ENCODE measurements around the gene MED10. TPM values are rescaled to one million over a fixed set of nuclear protein-coding genes. Genes with fewer than 3 reads are reported as not detected.
A peak's percentile ranks its signal among the peaks of the same experiment; 100 is the strongest.

Gene MED10
- 17.6 TPM for total RNA-seq

GRCh38 chr5:6377905-6378765 is at the start of gene MED10:
MED10 (minus strand) TSS chr5:6378547; CDS start chr5:6378483, 64 bp downstream.
- DNase-seq = peak; percentile 93

DNA sequence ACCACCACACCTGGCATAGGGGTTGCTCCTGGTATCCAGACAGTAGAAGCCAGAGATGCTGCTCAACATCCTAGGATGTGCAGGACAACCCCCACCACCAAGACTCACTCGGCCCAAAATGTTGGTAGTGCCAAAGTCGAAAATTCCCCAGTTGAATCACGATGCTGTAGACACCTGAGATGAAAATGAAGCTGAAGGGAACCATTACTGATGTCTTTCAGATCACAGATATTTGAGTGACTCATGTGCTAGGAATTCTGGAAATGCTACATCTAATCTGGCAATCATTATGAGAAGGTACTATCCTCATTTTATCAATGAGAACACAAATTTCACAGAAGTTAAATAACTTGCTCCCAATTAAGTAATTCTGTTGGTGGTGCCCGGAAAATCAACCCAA is 49.3 kb upstream of the MED10 start:
- DNase-seq = no peak

DNA sequence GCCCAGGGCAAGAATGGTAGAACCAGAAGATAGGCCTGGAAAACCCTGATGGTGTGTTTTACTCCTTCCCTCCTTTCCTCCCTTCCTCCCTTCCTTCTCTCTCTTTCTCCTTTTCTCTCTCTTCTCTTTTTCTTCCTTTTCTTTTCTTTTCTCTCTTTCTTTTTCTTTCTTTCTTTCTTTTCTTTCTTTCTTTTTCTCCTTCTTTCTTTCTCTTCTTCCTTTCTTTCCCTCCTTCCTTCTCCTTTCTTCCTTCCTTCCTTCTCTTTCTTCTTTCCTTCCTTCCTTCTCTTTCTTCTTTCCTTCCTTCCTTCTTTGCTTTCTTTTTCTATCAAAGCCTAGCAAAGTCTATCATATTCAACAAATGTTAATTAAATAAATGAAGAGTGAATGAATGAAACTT is 46.4 kb upstream of the MED10 start:
- no peak for DNase-seq

- no peak for DNase-seq
Observed at GRCh38 chr5:6424110-6424659, 45.8 kb upstream of the MED10 start.

DNA sequence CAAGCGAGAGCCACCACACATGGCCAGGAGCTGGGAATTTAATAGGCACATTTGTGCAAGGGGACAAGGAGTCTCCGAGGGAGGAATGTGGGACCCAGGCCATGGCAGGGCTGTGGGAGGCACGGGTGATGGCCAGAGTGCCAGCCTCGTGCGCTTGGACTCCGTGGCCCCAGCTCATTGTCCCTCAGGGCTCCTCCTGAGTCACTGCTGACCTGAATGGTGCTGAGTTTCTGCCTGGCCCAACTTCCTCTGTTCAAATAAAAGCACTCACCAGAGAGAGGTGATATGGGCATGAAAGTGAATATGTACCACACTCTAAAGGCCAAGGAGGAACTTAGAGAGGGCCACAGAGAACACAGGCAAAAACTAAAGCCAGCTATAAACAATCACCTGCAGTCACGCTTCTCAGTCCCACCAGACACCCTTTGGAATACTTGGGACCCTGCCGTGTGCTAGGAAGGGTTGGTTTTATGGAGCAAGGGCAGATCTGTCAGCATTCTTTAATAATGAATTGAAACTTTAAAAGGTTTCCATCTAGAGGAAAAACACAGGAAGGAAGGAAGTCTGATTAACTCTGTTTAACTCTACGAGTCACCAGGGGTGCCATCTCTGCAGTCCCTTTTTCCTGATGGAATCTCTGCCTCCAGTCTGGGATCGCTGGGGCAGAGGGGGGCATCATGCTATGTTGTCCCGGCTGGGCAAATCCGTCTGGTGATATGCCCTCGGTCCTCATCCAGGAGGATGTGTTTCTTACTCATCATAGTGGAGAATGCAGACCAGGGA is 45.2 kb upstream of the MED10 start:
- no peak for DNase-seq

GRCh38 chr5:6419340-6419852 is 41.0 kb upstream of the MED10 start:
- DNase-seq = no peak

GRCh38 chr5:6418679-6419276 is 40.4 kb upstream of the MED10 start:
- DNase-seq = no peak

- no peak for DNase-seq
Observed at GRCh38 chr5:6417657-6418056, 39.3 kb upstream of the MED10 start.

DNA sequence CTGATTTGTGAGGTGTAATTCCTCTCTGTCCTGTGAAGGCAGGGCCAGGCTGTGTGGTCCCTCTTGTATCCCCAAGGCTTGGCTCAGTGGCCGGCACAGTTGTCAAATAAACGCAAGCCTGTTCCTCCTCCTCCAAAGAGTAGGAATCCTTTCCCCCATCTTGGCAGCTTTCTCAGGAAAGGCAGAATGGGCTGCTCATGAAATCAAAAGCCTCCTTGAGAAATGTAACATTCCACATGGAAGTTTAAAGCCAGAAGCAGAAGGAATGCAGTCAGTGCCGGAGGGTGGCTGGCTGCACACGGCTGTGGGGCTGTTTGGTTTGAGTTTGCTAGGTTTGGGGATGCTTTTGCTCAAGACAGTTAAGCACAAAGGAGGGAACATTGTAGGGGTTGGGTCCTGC is 34.5 kb upstream of the MED10 start:
- DNase-seq = no peak

DNA sequence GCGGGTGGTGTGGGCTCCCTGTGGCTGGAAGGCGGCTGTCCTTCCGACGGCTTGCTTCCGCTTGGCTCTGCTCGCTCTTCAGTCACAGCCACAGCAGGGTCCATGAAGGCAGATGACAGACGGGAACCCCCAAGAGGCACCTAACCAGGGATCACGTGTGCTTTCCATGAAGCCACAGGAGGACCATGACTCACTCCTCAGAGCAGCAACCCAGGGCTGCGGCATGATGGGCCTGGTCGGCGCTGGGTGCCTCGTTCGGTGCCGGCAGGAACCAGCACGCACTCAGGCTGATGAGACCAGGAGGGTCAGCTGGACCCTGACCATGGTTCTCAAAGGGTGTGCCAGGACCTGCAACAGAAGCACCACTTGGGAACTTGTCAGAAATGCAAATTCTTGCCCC is 32.8 kb upstream of the MED10 start:
- no peak for DNase-seq

- DNase-seq = peak; percentile 34
Observed at GRCh38 chr5:6410421-6410820, 32.1 kb upstream of the MED10 start.

DNA sequence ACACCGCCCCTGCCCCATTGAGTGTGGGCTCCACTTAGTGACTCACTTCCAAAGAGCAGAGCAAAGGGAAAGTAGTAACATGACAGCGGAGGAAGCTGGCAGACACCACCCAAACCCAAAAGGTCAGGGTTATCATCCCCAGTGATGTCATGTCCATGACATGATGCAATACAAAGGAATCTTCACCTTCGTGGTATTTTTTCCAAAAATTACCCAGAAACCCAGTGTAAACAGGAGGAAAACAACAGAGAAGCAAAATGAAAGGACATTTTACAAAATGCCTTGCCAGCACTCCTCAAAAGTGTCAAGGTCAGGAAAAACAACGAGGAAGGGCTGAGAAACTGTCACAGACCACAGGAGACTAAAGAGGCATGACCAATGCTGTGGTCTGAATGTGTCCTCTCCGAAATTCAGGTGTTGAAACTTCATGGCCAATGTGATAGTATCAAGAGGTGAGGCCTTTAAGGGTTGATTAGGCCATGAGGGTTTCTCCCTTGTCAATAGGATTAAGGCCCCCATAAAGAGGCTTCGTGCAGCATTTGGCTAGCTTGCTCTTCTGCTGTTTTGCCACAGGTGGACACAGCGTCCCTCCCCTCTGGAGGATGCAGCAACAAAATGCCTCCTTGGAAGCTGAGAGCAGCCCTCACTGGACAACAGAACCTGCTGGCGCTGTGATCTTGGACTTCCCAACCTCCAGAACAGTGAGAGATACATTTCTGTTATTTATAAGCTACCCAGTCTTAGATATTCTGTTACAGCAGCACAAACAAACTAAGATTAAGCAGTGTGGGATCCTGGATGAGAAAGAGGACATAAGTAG is 30.5 kb upstream of the MED10 start:
- no peak for DNase-seq

GRCh38 chr5:6408260-6408596 is 29.9 kb upstream of the MED10 start:
- DNase-seq = no peak

- DNase-seq = no peak
Observed at GRCh38 chr5:6407558-6408259, 29.4 kb upstream of the MED10 start.

DNA sequence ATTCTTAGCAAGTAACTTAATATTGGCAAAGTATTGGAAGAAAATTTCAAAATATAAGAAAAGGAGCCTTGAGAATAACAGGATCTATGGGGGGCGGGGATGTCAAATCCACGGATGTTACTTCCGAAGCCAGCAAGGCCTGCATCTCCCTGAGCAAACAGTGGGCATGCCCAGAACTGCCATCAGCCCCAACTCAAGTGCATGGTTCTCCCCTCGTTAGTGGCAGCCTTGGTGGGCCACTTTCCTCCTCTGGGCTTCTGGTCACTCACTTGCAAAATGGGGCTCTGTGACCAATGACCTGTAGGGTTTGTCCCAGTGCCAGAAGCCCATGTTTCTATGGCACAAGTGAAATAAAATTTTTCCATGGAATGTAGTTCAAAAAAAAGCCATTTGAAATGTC is 27.2 kb upstream of the MED10 start:
- no peak for DNase-seq

DNA sequence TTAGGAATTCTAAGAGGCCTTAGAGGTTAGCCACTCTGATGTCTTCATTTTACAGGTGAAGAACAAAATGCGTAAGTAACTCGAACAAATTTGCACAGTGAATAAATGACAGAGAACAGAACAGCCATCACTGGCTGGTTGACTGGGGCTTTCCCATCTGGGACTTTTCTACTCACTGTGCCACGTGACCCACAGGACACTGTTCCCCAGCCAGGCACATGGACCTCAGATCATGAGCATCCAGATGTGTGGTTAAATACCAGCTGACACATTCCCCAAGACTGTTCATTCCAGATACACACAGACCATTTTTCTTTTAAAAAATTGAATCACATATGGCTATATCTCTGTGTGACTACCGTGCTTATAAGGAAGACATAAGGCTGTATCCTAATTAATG is 25.8 kb upstream of the MED10 start:
- no peak for DNase-seq

DNA sequence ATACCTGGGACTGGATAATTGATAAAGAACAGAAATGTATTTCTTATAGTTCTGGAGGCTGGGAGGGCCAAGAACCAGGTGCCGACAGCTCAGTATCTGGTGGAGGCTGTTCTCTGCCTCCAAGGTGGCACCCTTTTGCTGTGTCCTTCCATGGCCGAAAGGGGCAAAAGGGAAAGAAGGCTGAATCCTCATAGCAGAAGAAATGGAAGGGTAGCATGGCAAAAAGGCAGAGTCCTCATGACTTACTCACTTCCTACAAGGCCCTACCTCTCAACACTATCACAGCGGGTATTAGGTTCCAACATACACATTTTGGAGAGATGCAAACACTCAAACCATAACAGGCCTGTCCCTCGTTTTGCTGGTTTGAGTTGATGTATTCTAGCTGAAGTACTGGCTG is 25.1 kb upstream of the MED10 start:
- no peak for DNase-seq

- DNase-seq = no peak
Observed at GRCh38 chr5:6402939-6403338, 24.6 kb upstream of the MED10 start.

DNA sequence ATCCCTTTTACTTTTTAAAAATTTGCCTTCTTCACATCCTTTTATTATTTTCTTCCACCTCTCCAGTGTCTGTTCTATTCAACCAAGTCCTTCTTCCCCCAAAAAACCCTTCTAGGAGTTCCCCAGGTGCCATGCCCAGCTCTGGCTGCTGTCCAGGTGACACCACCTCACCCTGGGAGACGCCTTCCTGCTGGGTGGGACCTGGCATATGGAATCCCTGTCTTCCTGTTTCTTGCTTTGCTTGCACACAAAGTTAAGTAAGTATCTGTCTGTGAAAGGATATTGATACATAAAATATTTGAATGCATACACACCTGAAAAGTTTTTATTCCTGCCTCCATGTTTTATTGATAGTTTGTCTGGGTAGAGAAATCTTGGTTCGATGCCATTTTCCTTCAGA is 23.1 kb upstream of the MED10 start:
- no peak for DNase-seq

DNA sequence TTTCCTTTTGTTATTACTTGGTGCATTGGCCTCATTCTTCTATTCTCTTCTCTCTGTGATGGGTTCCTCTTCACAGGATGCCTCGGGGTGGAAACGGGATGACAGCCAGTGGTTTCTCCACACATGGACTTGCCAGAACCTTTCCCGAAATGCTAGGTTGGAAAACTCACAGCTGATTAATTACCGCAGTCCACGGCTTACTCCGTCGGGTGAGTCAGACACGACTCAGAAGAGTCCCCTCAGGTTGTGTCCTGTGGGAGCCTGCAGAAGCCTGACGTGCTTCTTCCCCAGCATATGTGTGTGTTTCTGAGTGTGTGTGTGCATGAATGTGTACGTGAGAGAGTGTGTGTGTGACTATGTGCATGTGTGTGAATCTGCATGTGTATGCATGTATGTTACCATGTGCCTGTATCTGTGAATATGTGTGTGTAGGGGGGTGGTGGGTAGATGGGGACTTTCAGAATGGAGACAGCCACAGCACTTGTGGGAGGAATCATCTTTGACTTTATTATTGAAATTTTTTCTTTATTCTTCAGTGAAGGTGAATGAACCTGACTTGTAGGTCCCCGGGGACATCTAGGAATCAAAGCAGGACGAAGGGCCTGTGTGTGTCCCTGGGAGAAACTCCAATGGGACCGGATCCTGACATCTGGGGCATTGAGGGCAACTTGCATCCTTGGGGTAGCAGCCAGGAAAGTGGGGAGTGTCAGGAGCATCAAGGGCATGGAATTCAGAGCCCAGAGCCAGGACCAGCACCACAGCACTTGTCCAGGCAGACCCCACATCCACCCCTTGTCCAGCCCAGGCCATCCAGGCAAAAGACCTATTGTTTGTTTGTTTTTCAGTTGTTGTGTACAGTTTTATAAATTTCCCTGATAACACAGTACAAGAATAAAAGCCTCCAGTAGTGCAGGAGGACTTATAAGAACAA is 21.9 kb upstream of the MED10 start:
- no peak for DNase-seq
